Renal pelvis (tissue), 4 donors: ENCODE data around the gene NUP210. TPM values are rescaled to one million over a fixed set of nuclear protein-coding genes. Genes with fewer than 3 reads are reported as not detected.

Experiments
- DNase-seq: peaks from one replicate; pipeline ENCODE4 v3.0.0-alpha.2; 2013
- polyA plus RNA-seq, 3 donors: library from polyadenylated mRNA; unstranded; fragments of 120-200 nt; gene quantifications; one replicate each; pipeline ENCODE4 v1.2.1, GENCODE V29; 2013; ENCODE audit not compliant: insufficient read length in 3 of 3

The NUP210 gene
- polyA plus RNA-seq, 3 donors: 29.7 to 33.7 (median 31.8) TPM

DNA sequence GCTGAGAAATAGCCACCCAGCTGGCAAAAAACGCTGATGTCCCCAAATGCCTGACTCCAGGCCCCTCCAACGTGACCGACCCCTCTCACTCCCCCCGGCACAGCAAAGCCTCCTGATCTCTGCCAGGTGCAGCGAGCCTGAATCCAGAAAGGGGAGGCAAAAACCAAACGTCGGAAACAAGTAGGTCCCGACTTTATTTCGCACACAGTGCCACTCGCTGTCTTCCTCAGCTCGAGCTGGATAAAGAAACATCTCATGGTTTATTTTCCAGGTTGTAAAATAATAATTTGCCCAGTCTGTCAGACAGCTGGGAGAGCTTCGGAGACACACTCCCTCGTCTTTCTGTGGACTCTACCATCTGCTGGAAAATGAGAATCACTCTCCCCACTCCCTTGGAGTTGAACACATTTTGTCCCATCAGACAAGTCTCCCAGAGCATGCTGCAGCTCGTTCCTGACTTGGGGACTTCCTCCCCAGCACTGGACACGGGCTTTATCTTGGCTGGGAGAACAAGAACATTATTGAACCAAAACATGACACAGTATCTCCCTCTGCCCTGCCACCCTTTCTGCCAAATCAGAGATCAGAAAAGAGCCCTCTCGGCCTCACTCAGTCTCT is 142.8 kb downstream of the NUP210 start:
- DNase-seq: peak; percentile 36

- peak; percentile 40 for DNase-seq
Measured at GRCh38 chr3:13276438-13277195, 143.5 kb downstream of the NUP210 start.

DNA sequence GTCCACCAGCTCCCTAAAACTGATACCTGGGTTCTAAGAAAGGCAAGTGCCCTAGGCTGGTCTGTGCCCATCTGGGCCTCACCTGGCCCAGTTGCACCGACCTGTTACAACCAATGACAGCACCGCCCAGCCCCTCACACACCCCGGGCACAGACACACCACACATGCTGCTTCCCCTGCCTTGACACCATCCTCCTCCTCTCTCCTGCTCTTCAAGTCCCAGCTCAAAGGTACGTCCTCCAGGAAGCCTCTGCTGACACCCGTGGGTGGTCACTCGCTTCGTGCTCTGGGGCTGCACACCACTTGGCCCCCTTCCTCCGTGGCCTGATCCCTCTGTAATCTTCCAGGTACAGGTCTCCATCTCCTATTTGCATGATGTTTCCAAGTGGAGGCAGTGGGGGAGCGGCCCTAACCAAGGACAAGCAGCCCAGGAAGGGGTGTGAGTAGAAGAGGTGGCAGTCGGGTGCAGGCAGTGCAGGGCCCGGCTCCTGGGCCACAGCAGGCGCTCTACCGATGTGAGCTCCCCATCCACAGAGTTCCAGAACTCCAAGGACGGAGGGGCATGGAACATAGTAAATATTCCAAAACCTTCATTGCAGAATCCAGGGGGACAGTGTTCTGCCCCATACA is 144.6 kb downstream of the NUP210 start:
- DNase-seq: no peak

DNA sequence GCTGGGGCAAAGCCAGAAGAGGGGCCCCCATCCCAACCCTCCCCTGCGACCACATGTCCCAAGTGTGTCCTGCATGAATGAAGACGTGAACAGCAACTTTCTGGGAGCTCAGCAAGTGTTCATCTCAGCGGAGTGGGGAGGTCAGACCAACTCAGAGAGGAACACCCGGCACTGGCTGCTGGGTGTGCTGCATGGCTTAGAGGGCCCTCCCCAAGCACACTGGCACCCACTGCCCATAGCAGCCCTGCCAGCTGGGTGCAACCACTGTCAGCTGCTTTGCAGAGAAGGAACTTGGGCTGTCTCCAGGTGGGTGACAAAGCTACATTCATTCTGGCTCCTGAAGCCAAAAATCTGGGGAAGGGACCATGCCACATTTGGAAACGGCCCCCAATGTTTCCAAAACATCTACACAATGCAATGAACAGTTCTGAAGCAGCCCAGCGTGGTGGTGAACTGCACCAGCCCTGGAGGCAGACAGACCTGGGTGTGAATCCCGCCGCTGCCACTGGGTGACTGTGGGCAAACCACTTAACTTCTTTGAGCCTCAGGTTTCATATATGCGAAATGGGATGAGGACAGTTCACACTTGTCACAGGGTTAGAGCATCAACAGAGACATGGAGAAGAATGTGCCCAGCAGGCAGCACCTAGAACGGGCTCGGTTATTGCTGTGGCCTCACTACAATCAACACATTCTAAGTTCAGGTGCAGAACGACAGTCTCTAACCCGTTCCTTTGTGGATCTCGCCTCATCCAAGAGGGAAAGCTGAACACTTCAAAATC is 145.4 kb downstream of the NUP210 start:
- DNase-seq: no peak

DNA sequence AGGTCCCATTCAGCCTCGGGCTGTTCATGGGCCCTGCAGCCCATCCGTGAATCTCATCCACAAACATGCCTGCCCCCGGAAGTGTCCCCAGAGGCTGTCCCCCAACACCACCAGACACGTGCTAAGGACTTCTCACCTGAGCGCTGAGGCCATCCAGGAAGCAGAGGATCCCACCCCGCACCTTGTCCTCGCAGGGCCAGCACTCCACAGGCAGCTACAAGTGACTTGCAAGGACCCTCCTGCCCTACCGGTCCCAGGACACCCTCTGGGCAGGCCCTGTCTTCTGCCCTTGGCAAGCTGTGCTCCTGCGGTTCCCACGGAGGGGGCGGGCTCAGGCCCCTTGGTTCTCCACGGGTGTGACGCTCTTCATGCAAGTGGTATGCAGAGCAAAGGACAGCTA is 146.0 kb downstream of the NUP210 start:
- DNase-seq: no peak

DNA sequence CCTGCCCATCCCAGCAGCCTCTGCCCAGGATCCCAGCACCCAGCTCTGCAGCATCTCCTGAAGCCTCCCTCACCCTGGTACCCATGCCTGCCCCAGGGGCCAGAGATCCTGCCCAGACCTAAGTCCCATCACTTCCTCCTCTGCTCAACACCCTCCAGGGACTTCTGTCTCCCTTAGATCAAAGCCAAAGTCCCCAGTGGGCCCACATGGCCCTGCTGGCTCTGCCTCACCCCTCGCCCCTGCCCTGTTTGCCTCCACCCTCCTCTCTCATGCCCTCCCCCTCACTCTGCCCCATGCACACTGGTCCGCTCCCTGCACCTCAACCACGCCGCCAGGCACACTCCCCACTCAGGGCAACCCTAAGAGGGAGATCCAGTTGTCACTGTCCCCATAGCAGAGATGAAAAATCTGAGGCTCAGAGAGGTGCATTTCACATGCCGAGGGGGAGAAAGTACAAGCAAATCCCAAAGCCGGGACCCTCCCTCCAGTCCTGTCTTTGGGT is 146.5 kb downstream of the NUP210 start:
- DNase-seq: no peak

- no peak for DNase-seq
Measured at GRCh38 chr3:13272831-13273603, 147.1 kb downstream of the NUP210 start.

GRCh38 chr3:13269711-13270378 is 150.3 kb downstream of the NUP210 start:
- no peak for DNase-seq

GRCh38 chr3:13268961-13269441 is 151.1 kb downstream of the NUP210 start:
- no peak for DNase-seq

DNA sequence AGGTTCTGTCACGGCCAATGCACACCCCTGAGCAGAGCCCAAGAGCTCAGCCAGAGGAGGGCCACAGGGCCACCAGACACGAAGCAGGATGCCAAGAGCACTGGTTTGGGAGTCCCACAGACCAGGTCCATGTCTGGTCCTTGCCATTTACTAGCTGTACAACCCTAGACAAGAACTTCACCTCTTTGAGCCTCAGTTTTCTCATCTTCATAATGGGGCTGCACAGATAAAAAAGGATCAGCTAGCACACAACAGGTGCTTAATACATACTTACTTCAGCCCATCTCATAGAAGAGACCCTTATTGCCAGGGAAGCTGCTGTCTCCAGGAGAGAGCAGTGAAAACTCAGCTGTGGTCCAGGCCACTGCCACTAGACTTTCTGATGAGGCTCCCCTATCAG is 152.0 kb downstream of the NUP210 start:
- DNase-seq: no peak

- no peak for DNase-seq
Measured at GRCh38 chr3:13266651-13267362, 153.3 kb downstream of the NUP210 start.

Other genes starting within 250 kb of the NUP210 start
- gene HDAC11, start 60.0 kb upstream of the NUP210 start, polyA plus RNA-seq: 10 to 100 TPM; 20.6 to 21.6 (median 21.5) TPM
- gene FBLN2, start 128.8 kb upstream of the NUP210 start, polyA plus RNA-seq: 10 to 100 TPM; 22.9 to 37.0 (median 25.8) TPM